Bone marrow (tissue), 2 donors: ENCODE results near the gene ZGRF1.
"Not testable (repeated sequence)": the region's sequence is repeated elsewhere in the genome, so short reads cannot be mapped to it uniquely, and the experiment has no call there.

Experiments
- DNase-seq, 2 donors: peaks; one replicate each; lab custom pipeline; 2025; lab: John Stamatoyannopoulos, UW

ZGRF1 gene

DNA sequence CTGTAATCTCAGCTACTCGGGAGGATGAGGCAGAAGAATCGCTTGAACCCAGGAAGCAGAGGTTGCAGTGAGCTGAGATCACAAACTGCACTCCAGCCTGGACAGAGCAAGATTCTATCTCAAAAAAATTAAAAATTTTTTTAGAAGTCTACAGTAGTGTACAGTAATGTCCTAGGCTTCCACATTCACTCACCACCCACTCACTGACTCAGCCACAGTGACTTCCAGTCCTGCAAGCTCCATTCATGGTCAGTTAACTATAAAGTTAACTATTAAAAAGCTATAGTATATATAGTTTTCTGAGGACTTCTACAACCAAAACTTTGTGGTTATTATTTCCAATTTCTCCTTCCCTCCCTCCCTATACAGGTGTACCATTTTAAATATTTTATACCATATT, 86.0 kb downstream of the ZGRF1 start:
- no peak for DNase-seq

DNA sequence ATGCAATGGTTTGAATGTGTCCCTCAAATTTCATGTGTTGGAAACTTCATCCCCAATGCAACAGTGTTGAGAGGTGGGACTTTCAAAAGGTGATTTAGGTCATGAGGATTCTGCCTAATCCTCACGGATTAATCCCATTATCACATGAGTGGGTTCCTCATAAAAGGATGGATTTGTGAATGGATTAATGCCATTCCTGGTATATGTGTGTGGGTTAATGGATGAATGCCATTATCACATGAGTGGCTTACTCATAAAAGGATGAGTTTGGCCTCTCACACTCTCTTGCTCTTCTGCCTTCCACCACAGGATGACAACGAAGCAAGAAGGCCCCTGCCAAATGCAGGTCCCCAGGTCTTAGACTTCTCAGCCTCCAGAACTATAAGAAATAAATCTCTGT, 90.2 kb downstream of the ZGRF1 start:
- DNase-seq = no peak

DNA sequence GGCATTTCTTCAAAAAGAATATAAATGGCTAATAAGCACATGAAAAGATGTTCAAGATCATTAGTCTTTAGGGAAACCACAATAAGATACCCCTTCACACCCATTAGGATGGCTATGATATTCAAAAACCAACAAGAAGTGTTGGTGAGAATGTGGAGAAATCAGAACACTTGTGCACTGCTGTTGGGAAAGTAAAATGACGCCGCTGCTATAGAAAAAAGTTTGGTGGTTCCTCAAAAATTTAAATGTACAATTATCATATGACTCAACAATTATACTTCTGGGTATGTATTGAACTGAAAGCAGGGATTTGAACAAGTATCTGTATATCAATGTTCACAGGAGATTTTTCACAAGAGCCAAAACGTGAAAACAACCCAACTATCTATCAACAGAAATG, 91.4 kb downstream of the ZGRF1 start:
- no peak for DNase-seq

DNA sequence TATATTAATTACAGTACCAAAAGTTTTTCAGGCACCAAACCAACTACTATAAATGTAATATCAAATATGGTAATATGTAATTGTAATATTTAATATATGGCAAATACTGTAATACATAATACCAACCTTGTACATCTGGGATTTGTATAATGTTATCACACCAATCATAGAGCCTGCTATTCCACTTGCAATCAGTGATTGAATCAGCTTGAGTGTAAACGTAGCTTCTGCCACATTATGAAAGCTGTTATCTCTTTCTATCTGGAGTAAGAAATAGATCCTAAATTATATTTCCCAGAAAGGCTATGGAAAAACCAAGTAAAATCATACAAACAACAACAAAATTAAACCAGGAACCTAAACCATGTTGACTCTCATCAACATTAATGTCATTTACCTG, 96.0 kb downstream of the ZGRF1 start:
- no peak for DNase-seq

DNA sequence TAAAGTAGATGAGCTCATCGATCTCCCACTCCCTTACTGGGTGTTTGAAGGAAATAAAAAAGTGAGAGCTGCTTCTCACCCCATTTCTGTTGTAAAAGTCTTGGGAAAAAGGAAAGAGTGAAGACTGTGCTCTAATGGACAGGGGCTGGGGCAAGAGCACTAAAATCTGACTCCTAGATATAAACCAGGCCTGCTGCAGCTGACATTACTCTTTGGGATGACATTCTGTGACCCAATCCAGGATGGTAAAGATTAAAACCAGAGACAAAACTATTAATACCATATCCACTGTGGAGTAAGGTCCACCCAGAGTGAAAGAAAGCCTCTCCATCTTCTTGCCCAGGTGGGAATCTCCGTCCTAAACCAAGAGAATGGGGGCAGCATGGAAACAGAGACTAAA, 100.6 kb downstream of the ZGRF1 start:
- no peak for DNase-seq

DNA sequence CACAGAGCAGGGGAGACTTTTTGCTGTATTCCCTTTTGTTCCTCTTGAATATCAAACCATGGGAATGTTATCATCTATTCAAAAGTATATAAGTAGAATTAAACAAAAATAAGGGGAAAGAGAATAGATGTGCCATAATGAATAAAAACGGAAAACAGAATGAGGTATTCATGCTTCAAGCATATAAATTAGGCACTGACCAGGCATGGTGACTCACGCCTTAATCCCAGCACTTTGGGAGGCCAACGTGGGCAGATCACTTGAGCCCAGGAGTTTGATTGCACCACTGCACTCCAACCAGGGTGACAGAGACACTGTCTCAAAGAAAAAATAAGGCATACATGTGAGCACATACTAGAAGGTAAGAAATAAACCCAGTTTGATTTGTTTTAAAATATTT, 104.4 kb downstream of the ZGRF1 start:
- no peak for DNase-seq

DNA sequence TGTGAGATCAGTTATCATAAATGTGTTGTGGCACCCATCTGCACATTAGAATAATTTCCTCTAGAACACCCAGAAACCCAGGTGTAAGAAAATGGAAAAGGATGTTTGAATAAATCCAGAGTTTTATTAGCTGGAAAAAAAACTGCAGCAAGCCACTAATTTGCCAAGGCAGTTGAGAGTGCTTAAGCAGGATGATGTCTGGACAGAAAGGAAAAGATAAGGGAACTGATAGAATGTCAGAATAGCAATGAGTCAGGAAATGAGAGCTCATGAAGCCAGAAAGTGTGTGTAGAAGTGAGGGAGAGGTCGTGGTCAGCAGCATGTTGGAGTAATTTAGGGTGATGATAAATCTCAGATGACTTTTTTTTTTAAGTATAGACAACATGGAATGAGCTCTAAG, 105.6 kb downstream of the ZGRF1 start:
- no peak for DNase-seq

DNA sequence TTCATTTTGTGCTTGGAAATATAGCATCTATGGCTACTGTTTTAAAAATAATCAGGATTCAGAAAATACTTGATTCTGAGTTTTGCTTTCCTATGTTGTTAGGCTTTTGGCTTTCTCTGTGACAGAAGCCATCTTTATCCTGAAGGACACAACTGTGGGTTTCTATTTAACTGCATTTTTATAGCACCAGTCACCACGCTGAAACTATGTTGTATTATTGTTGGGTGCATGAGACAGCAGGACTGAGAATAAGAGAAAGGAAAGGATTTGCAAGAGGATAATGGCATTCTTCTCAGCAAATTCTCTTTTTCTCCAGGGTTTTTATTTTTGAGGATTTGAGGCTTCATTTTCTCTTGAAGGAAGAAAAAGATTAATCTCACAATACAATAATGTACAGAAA, 110.6 kb downstream of the ZGRF1 start:
- no peak for DNase-seq

DNA sequence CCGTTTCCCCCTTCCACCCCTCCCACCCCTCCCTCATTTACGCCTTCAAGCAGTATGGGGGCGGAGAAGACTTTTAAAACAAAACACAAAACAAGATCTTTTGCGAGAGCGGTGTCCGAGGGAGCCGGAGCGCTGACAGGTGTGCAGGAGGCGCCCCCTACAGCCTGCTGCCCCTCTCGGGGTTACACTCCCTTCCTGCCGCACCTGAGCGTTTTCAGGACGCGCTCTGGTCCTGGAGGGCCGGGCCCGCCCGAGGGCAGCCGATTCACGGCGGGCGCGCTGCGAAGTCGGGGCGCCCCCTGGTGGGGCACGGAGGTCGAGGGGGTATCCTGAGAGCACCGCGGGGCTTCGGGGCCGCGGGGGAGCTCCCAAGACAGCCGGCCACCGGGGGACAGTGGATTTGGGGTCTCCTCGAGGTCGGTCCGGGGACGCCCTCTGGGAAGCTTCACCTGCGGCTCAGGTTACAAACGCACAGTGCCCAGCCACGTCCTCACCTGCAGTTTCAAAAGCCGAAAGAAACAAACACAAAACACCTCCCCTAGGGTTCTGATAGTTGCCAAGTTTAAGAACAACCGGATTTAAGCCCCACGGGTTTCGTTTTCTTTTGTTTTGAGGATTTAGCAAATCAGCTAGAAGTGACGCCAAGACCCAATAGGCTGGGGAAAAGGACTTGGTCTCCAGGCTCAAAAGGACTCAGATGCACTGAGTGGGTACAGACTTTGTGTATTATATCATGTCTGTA, 112.8 kb downstream of the ZGRF1 start:
- DNase-seq = peak; percentile 26 to 36

DNA sequence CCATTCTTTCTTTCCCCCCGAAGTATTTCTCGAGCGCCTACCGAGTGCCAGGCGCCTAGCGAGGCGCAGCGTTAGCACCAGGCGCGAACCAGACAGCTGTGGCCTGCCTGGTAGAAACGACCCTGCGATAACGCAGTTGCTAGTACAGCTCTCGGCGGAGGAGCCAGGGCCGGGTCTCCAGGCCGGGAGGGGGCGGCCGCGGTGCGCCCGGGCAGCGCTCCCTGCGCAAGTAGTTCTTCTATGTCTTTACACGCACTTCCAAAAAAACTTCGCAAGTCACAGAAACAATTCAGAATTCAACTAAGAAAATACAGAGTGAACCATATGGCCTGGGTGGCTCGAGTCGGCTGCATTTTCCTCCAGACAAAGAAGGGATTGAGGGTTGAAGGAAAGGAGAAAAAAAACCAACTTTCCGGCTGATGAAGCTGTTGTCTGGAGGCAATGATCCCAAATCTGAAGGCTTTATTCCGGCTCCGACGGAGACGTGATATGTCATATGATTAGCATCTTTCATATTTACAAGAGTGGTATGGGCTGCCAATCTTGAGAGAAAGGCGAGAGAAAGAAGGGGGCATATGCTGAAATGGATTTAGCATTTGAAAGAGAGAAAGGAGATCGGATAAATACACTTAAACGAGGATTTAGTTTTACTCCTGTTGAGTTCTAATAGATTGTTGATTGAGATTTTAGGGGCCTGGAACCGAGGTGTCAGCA, 113.5 kb downstream of the ZGRF1 start:
- DNase-seq = peak in 1 of 2 donors; percentile 17

DNA sequence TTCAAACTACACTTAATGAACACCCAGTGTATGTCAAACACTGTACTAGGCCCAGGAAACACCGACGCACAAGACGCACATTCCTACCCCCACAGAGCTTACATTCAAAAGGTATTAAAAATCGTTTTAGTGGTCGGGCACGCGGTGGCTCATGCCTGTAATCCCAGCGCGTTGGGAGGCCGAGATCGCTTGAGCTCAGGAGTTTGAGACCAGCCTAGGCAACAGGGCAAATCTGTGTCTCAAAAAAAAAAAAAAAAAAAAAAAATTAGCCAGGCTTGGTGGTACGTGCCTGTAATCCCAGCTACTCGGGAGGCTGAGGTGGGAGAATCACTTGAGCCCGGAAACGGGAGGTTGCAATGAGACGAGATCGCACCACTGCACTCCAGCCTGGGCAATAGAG, 114.3 kb downstream of the ZGRF1 start:
- DNase-seq = not testable (repeated sequence)

DNA sequence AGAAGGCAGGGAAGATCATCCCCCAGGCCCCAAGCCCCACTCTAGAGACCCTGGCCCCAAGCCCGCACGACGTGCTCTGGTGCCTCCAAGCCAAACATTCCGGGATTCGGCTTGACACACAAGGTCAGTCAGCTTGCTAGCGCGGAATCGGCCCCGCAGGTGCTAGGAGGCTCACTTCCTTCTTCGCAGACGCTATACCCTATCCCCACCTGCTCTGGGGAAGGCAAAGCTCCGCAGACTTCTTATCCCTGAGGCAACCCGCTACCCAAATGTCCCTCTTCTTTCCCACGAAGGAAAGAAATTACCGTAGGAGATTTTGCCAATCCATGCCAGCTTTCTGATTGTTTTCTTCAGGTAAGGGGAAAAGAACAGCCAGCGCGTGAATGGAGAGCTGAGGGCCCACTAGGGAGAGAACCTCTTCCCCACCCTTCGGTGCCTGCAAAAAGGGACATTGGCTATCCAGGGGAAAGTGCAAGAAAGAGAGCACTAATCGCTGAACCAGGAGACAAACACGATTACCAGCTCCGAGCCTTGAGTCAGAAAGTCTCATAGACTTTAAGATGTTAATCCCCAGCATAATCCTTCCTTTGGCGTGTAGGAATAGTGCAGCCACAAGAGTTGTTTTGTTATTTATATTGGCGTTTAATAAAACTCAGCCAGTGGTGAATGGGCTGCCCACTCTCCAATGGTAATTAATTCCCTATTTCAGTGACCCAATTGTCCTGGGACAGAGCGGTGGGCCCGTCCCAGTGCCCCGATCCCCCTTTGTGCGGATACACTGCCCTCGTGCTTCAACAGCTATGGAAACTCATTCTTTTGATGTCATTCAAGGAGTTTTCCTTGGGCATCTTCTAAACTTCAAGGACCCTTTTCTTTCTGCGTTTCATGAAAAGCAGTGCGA, 115.3 kb downstream of the ZGRF1 start:
- no peak for DNase-seq

DNA sequence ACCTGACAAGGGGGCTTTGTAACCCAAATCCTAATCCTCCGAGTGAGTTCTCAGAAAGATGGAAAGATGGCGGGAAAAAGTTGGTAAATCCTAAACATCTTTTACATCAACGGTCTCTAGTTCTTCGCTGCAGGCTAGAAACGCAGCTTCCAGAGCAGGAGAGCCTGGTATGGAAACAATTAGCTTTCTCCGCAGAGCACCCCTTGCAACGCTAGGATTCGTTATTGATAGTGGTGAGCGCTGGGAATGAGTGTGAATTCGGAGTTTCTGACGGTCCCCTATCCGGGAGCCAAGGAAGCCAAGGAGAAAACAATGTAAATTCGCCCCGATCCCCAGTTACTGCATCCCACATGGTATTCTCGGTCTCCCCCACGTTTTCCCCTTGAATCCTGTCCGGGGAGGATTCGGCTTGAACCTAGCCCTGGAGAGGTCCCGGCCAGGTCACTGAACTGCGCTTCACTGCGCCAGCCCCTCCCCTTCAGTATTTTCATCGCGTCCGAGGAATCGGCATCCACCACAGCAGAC, 116.0 kb downstream of the ZGRF1 start:
- no peak for DNase-seq

DNA sequence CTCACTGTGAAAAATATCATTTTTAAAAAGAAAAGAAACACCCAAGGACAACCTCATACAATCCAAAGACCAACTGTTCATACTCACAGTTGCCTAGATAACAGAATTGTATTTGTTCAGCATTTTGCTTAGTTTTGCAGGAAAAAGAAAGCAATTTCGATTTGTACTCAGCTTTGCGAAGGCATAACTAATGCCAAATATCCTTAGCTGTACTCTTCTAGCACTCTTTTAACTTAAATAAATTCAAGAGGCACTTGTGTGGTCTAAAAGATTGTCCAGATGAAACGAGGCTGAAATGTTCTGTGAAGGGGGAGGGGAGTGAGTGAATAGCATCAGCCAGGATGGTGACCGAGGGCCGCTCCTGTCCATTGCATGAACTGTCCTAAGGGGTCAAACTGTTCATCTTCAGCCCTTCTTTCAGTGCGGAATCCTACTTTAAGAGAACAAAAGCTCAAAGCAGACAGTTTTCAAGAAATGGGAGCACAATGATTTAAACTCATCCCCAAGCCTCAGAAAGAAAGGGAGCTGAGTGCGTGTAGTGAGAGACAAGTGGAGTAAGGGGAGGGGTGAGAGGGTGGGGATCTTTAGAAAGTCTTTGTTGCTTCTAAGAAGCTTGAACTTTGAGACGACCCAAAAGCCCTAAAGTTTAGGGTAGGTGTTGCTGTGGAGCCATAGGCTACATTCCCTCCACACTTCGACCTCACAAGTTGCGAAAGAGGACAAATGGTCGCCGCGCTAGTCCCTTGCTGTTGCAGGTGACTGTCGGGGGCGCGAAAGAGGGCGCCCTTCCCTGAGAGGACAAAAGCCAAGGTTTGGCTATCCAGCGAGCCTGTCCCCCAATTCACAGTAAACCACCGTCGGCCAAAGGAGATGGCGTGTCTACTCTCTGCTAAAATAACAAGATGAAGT, 116.8 kb downstream of the ZGRF1 start:
- DNase-seq = no peak

DNA sequence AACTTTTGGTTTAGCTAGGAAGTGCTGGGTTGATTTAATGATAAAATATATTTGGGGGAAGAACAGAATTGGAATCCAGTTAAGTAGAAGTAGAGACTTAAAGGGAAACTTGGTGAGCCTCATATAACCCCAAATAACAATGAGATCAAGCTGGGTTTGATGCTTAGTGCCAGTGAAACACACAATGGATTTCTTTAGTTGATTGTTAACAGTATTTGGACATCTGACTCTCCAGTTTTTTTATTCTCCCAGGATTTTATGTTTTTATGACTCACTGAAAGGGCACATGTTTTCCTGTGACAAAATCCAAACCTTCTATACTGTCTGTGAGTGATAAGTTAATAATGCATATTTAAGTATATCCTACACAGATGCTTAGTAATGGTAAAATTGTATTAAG, 118.0 kb downstream of the ZGRF1 start:
- no peak for DNase-seq

DNA sequence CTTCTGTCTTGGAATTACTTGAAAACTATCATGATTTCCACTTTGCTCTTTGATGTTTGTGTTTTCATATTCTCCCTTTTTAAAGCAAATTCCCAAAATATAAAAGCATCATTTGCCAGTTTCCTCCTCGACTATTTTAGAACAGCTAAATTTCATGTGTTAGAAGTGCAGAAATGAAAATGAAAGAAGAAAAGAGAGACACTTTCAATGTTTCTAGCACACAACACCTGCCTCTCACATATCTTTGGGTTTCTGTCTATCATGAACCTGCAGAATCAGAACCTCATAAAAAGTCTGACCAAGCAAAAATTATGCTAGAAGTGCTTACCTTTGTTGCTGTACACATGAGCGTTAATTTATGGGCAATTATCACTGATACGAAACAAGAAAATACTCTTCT, 118.8 kb downstream of the ZGRF1 start:
- DNase-seq = no peak

DNA sequence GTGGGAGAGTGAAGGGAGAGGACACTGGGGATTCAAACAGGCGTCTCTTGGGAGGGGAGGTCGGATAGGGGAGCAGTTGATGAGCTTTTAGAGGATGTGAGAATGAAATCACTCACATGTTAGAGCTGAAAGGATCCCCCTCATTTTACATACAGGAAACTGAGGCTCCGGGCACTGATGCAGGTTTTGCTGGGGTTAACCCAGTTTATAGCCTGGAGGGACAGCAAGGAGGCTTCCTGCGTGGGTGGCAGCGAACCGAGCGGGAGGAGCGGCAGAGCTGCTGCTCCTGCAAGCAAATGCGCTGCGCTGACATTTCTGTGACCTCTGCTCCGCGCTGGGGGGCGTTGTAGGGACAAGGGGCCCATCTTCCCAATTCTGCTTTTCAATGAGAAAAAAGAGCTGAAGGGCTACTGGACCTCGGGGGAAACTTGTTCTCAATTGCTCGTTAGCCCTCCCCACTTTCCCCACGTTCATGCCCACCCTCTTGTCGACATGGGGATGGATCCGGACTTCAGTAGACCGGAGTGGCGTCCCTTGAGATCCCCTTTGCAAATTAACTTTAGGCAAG, 119.6 kb downstream of the ZGRF1 start:
- no peak for DNase-seq

DNA sequence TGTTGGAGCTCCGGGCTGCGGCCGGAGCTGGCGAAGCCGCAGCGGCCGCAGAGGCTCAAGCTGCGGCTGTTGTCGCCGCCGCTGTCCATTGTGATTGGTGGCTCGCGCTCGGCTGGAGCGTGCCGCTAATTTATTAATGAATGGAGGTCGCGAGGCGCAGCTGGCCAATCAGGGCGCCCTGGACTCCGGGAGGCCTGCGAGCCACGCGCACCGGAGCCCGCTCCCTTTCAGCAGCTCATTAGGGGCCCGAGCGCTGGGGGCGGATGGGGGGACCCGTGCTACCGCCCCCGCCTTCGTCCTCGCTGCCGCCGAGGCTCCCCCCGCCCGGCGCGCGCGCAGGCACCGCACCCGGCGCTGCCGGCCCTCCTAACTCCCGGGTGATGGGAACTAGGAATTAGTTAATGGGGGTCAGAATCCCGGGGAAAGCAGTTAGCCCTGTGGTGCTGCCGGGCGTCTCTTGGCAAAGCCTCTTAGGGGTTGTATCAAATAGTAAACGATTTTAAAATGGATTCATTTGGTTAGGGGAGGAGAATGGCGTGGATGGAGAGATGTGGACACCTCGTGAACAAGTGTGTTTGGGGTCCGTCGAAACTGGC, 120.1 kb downstream of the ZGRF1 start:
- DNase-seq = no peak

DNA sequence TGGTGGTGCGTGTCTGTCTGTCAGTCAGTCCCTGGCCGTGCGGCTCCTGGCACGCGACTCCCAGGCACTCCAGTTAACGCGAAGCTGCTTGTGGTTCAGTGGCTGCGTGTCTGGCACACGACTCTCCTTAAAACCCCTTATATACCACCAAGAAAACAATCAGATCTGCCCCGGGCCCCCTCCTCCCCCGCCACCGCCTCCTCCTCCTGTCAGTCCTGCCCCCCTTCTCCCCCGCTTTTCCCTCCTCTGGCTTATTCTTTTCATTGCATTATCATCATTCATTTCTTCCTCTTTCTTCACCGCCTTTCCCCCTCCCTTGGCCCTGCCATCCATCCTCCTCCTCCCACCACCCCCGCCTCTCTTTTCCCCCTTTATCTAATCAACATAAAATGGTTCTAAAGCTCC, 120.6 kb downstream of the ZGRF1 start, which contains the start of gene NEUROG2:
TSS of gene NEUROG2 (minus strand) at position 115 of the 405 bp plus-strand sequence. CDS start 705 bp downstream, outside the sequence.
- peak in 1 of 2 donors; percentile 58 for DNase-seq
